Measurements from ENCODE around the gene KCNQ1. TPM values are rescaled to one million over a fixed set of nuclear protein-coding genes. Genes with fewer than 3 reads are reported as not detected.

KCNQ1 gene
- polyA plus RNA-seq, 1 donor from 2014 or later: not detected

DNA sequence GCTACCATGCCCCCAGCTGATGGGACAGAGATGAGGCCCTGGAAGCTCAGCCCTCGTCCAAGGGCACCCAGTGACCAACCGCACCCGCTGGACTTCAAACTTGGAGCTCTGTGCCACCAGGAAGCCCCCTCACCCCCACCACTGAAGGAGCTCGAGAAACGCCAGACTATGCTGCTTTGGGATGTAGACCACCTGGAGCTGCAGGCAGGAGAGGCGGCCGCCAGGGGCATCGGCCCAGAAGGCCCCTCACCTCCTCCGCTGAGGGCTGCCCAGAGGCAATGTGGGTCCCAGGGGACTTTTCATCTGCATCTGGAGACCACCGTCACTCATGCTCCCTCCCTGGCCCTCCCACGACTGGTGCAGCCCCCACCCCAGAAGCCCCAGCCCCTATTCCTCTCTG, 412.5 kb downstream of the KCNQ1 start:
- H3K4me3 ChIP-seq (ENCODE audit: low read length): no peak overlapping the region
- H3K4me2 ChIP-seq (ENCODE audit: low read length): no peak overlapping the region
- no peak overlapping the region for H3K27ac ChIP-seq (ENCODE audit: low read length)
- H4K20me1 ChIP-seq (ENCODE audit: insufficient read depth): no peaks in the 10 kb centered on the region
- no peaks in the 10 kb centered on the region for H3K79me2 ChIP-seq (replicated peaks; ENCODE audit: insufficient read depth, low read length)
- H3K9ac ChIP-seq (ENCODE audit: low read length): no peak overlapping the region
- no peak overlapping the region for H2AFZ ChIP-seq (ENCODE audit: low read depth, low read length)
- H3K9me2 ChIP-seq (ENCODE audit: insufficient read depth, low read length): no peaks in the 10 kb centered on the region
- no peaks in the 10 kb centered on the region for H3K27me3 ChIP-seq (ENCODE audit: insufficient read depth, low read depth, low read length)
- TF ChIP-seq MXI1 (conservative IDR thresholded peaks at IDR 0.05; ENCODE audit: poor library complexity, severe bottlenecking): no peak
- no peak for TF ChIP-seq CTCF (IDR thresholded peaks at IDR 0.05; ENCODE audit: poor library complexity, severe bottlenecking)
- no peak for TF ChIP-seq EP300 (conservative IDR thresholded peaks at IDR 0.05; ENCODE audit: poor library complexity, severe bottlenecking)
- no peak for TF ChIP-seq TAF1 (IDR thresholded peaks at IDR 0.05; ENCODE audit: low read depth)
- TF ChIP-seq EZH2 (IDR thresholded peaks at IDR 0.05; ENCODE audit: borderline replicate concordance, insufficient read depth, low read length, poor library complexity, severe bottlenecking): no peak
- no peak for TF ChIP-seq RAD21 (conservative IDR thresholded peaks at IDR 0.05)
- no peak for TF ChIP-seq SMC3 (conservative IDR thresholded peaks at IDR 0.05; ENCODE audit: poor library complexity)
- TF ChIP-seq, protein P1, sequence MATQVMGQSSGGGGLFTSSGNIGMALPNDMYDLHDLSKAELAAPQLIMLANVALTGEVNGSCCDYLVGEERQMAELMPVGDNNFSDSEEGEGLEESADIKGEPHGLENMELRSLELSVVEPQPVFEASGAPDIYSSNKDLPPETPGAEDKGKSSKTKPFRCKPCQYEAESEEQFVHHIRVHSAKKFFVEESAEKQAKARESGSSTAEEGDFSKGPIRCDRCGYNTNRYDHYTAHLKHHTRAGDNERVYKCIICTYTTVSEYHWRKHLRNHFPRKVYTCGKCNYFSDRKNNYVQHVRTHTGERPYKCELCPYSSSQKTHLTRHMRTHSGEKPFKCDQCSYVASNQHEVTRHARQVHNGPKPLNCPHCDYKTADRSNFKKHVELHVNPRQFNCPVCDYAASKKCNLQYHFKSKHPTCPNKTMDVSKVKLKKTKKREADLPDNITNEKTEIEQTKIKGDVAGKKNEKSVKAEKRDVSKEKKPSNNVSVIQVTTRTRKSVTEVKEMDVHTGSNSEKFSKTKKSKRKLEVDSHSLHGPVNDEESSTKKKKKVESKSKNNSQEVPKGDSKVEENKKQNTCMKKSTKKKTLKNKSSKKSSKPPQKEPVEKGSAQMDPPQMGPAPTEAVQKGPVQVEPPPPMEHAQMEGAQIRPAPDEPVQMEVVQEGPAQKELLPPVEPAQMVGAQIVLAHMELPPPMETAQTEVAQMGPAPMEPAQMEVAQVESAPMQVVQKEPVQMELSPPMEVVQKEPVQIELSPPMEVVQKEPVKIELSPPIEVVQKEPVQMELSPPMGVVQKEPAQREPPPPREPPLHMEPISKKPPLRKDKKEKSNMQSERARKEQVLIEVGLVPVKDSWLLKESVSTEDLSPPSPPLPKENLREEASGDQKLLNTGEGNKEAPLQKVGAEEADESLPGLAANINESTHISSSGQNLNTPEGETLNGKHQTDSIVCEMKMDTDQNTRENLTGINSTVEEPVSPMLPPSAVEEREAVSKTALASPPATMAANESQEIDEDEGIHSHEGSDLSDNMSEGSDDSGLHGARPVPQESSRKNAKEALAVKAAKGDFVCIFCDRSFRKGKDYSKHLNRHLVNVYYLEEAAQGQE (IDR thresholded peaks at IDR 0.05; ENCODE audit: borderline replicate concordance): no peak
- no peak for TF ChIP-seq POLR2AphosphoS5 (IDR thresholded peaks at IDR 0.05)
- H3K36me3 ChIP-seq (ENCODE audit: insufficient read depth, low read length): no peaks in the 10 kb centered on the region
- H3K9me3 ChIP-seq (ENCODE audit: low read length): no peaks in the 10 kb centered on the region
- no peaks in the 10 kb centered on the region for H3F3A ChIP-seq (ENCODE audit: insufficient read depth, low read length, poor library complexity, severe bottlenecking)

DNA sequence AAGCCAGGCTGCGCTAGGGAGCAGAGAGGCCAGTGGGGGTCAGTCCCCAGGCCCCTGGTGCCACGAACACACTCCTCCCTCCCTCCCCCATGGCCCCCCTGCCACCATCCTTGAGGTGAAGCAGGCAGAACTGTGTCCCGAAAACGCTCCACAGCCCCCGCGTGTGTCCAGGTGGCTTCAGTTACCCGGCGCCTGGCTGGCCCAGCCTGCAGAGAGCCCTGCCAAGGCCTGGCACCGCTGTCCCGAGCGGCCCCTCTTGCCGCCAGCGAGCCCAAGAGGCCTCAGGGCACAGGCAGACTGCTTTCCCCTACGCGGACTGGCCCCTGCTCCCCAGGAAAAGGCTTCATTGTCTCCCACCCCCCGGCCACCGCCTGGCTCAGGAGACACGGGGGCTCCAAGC, 413.1 kb downstream of the KCNQ1 start:
- no peaks in the 10 kb centered on the region for H3K9me3 ChIP-seq (ENCODE audit: low read length)
- TF ChIP-seq SMC3 (conservative IDR thresholded peaks at IDR 0.05; ENCODE audit: poor library complexity) (no peak), CTCF (IDR thresholded peaks at IDR 0.05; ENCODE audit: poor library complexity, severe bottlenecking) (no peak), EZH2 (IDR thresholded peaks at IDR 0.05; ENCODE audit: borderline replicate concordance, insufficient read depth, low read length, poor library complexity, severe bottlenecking) (no peak), MXI1 (conservative IDR thresholded peaks at IDR 0.05; ENCODE audit: poor library complexity, severe bottlenecking) (no peak), EP300 (conservative IDR thresholded peaks at IDR 0.05; ENCODE audit: poor library complexity, severe bottlenecking) (no peak), POLR2AphosphoS5 (IDR thresholded peaks at IDR 0.05) (no peak), TAF1 (IDR thresholded peaks at IDR 0.05; ENCODE audit: low read depth) (no peak), RAD21 (conservative IDR thresholded peaks at IDR 0.05) (no peak)
- TF ChIP-seq, protein P1 (IDR thresholded peaks at IDR 0.05; ENCODE audit: borderline replicate concordance): no peak
- peaks cover under 1% of the 10 kb centered on the region for H3K27me3 ChIP-seq (ENCODE audit: insufficient read depth, low read depth, low read length)
- H3K9me2 ChIP-seq (ENCODE audit: insufficient read depth, low read length): no peaks in the 10 kb centered on the region
- no peaks in the 10 kb centered on the region for H3F3A ChIP-seq (ENCODE audit: insufficient read depth, low read length, poor library complexity, severe bottlenecking)
- H4K20me1 ChIP-seq (ENCODE audit: insufficient read depth): no peaks in the 10 kb centered on the region
- no peak overlapping the region for H3K4me2 ChIP-seq (ENCODE audit: low read length)
- H3K4me3 ChIP-seq (ENCODE audit: low read length): no peak overlapping the region
- no peaks in the 10 kb centered on the region for H3K36me3 ChIP-seq (ENCODE audit: insufficient read depth, low read length)
- H3K9ac ChIP-seq (ENCODE audit: low read length): no peak overlapping the region
- H2AFZ ChIP-seq (ENCODE audit: low read depth, low read length): no peak overlapping the region
- no peak overlapping the region for H3K27ac ChIP-seq (ENCODE audit: low read length)
- H3K79me2 ChIP-seq (replicated peaks; ENCODE audit: insufficient read depth, low read length): no peaks in the 10 kb centered on the region

Measured in neural cell (in vitro differentiated cells).